Measurements from ENCODE around the gene TMEM229B. TPM values are rescaled to one million over a fixed set of nuclear protein-coding genes. Genes with fewer than 3 reads are reported as not detected.

TMEM229B gene
- polyA plus RNA-seq, 3 donors: 10.2 to 18.7 (median 17.3) TPM

- H3K27me3 Mint-ChIP-seq (ENCODE audit: low read depth in 3 of 3): peaks cover 17 to 36% (median 29%) of the 10 kb centered on the region in 3 donors
- no peak overlapping the region for H2AFZ ChIP-seq (ENCODE audit: insufficient read depth, low read depth, low read length, poor library complexity, severe bottlenecking)
Observed at GRCh38 chr14:67516676-67517075, 28.2 kb upstream of the TMEM229B start.

GRCh38 chr14:67515386-67516079, 27.0 kb upstream of the TMEM229B start:
- Histone ChIP-seq H3K27me3 (ENCODE audit: control insufficient read depth in 2 of 2, insufficient read depth in 2 of 2, low read length in 2 of 2) (peaks cover 0 to 8% of the 10 kb centered on the region in 2 donors), H2AFZ (ENCODE audit: insufficient read depth, low read depth, low read length, poor library complexity, severe bottlenecking) (peak overlapping the region; percentile 93), H3K4me1 (ENCODE audit: control insufficient read depth in 1 of 2, insufficient read depth in 2 of 2, low read length in 2 of 2) (peaks cover 25 to 44% of the 10 kb centered on the region in 2 donors), H3K9me3 (replicated peaks in 1 of 2; ENCODE audit: control insufficient read depth in 1 of 2, insufficient read depth in 1 of 2, low read length in 2 of 2) (no peaks in the 10 kb centered on the region), H3K36me3 (replicated peaks in 1 of 2; ENCODE audit: control insufficient read depth in 1 of 2, insufficient read depth in 2 of 2, low read length in 2 of 2) (no peaks in the 10 kb centered on the region), H3K27ac (ENCODE audit: low read depth in 1 of 2, low read length in 2 of 2) (no peak overlapping the region), H4K20me1 (ENCODE audit: insufficient read depth, low read length) (no peaks in the 10 kb centered on the region), H3K9ac (ENCODE audit: insufficient read depth, low read length, poor library complexity, severe bottlenecking) (peak overlapping the region; percentile 72), H3K4me2 (replicated peaks; ENCODE audit: extremely low read depth, low read length, poor library complexity, severe bottlenecking) (peak overlapping the region; percentile 83), H3K79me2 (ENCODE audit: insufficient read depth, low read length) (no peaks in the 10 kb centered on the region), H3K4me3 (replicated peaks in 1 of 3; ENCODE audit: low read depth in 2 of 3, low read length in 3 of 3) (peak overlapping the region; percentile 1 to 78 (median 69))
- Mint-ChIP-seq H3K9me3 (no peaks in the 10 kb centered on the region), H3K27me3 (ENCODE audit: low read depth in 3 of 3) (peaks cover 11 to 43% (median 28%) of the 10 kb centered on the region in 3 donors), H3K4me1 (peaks cover 47% of the 10 kb centered on the region), H3K36me3 (no peaks in the 10 kb centered on the region), H3K27ac (no peak overlapping the region), H3K4me3 (peak overlapping the region; percentile 67 to 80)
- intact Hi-C loops (cut with micrococcal nuclease): no loop called here
- 6% methylated on average over 44 of the region's 45 CpGs for WGBS (ENCODE audit: insufficient coverage)
- TF ChIP-seq CTCF (IDR thresholded peaks at IDR 0.05): no peak
- no peak for DNase-seq

More at GRCh38 chr14:67516676-67517075, 28.2 kb upstream of the TMEM229B start:
- TF ChIP-seq CTCF (IDR thresholded peaks at IDR 0.05): no peak
- Histone ChIP-seq H3K27me3 (ENCODE audit: control insufficient read depth in 2 of 2, insufficient read depth in 2 of 2, low read length in 2 of 2) (peaks cover 0 to 8% of the 10 kb centered on the region in 2 donors), H3K36me3 (replicated peaks in 1 of 2; ENCODE audit: control insufficient read depth in 1 of 2, insufficient read depth in 2 of 2, low read length in 2 of 2) (no peaks in the 10 kb centered on the region), H3K4me3 (replicated peaks in 1 of 3; ENCODE audit: low read depth in 2 of 3, low read length in 3 of 3) (no peak overlapping the region), H3K4me2 (replicated peaks; ENCODE audit: extremely low read depth, low read length, poor library complexity, severe bottlenecking) (no peak overlapping the region), H3K79me2 (ENCODE audit: insufficient read depth, low read length) (no peaks in the 10 kb centered on the region), H3K27ac (ENCODE audit: low read depth in 1 of 2, low read length in 2 of 2) (no peak overlapping the region), H3K9me3 (replicated peaks in 1 of 2; ENCODE audit: control insufficient read depth in 1 of 2, insufficient read depth in 1 of 2, low read length in 2 of 2) (no peaks in the 10 kb centered on the region), H3K4me1 (ENCODE audit: control insufficient read depth in 1 of 2, insufficient read depth in 2 of 2, low read length in 2 of 2) (peaks cover 30 to 48% of the 10 kb centered on the region in 2 donors), H3K9ac (ENCODE audit: insufficient read depth, low read length, poor library complexity, severe bottlenecking) (no peak overlapping the region), H4K20me1 (ENCODE audit: insufficient read depth, low read length) (no peaks in the 10 kb centered on the region)
- intact Hi-C loops (cut with micrococcal nuclease): no loop called here
- Mint-ChIP-seq H3K4me1 (peaks cover 50% of the 10 kb centered on the region), H3K9me3 (no peaks in the 10 kb centered on the region), H3K27ac (peak overlapping the region in 1 of 7 donors; percentile 40), H3K4me3 (peak overlapping the region; percentile 67 to 80), H3K36me3 (no peaks in the 10 kb centered on the region)
- WGBS (ENCODE audit: insufficient coverage): no CpG with 5 or more reads among the region's 2 CpGs
- DNase-seq: peak in 2 of 3 donors; percentile 53 to 60
